HG03280 (cell line): ENCODE measurements around the gene ABHD17A.

Source experiments
- ATAC-seq: cut with Tn5 transposase; IDR thresholded peaks from one replicate; pipeline ENCODE4 v1.9.1; 2021; ENCODE audit warnings: mild to moderate bottlenecking, moderate library complexity; ENCODE audit not compliant: unreplicated experiment

Gene ABHD17A

GRCh38 chr19:1841209-1841924 lies 43.9 kb downstream of the ABHD17A start:
- ATAC-seq: no peak

- no peak for ATAC-seq
Measured at GRCh38 chr19:1840541-1841115, 44.7 kb downstream of the ABHD17A start.

GRCh38 chr19:1839658-1840540 lies 45.4 kb downstream of the ABHD17A start:
- no peak for ATAC-seq

- ATAC-seq: no peak
Measured at GRCh38 chr19:1837625-1838105, 47.6 kb downstream of the ABHD17A start.

- no peak for ATAC-seq
Measured at GRCh38 chr19:1837222-1837565, 48.1 kb downstream of the ABHD17A start.

GRCh38 chr19:1836458-1837221 lies 48.7 kb downstream of the ABHD17A start:
- ATAC-seq: no peak

- no peak for ATAC-seq
Measured at GRCh38 chr19:1833540-1833939, 51.8 kb downstream of the ABHD17A start.

- no peak for ATAC-seq
Measured at GRCh38 chr19:1832046-1832663, 53.1 kb downstream of the ABHD17A start.

GRCh38 chr19:1830978-1831377 lies 54.3 kb downstream of the ABHD17A start:
- ATAC-seq: no peak

- no peak for ATAC-seq
Measured at GRCh38 chr19:1830568-1830967, 54.7 kb downstream of the ABHD17A start.

- ATAC-seq: no peak
Measured at GRCh38 chr19:1829958-1830357, 55.3 kb downstream of the ABHD17A start.

- ATAC-seq: no peak
Measured at GRCh38 chr19:1828279-1829238, 56.7 kb downstream of the ABHD17A start.

- no peak for ATAC-seq
Measured at GRCh38 chr19:1827566-1828278, 57.6 kb downstream of the ABHD17A start.
